ENCODE measurements around the gene ACSF2.

The ACSF2 gene

DNA sequence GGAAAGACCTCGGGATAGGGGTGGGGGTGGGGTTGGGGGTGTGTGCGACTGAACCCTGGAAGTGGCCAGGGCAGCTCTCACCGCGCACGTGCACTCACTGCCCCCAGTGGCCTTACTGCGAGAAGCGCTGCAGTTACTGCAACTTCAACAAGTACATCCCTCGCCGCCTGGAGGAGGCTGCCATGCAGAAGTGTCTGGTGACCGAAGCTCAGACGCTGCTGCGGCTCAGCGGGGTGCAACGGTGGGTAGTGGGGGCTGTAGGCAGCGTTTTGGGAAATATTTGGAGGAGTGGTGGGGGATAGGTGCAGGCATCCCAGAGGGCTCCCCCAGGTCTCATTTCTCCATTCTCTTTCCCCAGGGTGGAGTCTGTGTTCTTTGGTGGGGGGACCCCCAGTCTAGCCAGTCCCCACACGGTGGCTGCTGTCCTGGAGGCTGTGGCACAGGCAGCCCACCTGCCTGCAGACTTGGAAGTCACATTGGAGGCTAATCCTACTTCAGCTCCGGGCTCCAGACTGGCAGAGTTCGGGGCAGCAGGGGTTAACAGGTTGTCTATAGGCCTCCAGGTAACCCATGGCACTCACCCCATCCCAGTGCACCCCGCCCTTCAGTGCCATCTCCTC is 53.6 kb downstream of the ACSF2 start:
- DNase-seq, result peak; percentile 77

DNA sequence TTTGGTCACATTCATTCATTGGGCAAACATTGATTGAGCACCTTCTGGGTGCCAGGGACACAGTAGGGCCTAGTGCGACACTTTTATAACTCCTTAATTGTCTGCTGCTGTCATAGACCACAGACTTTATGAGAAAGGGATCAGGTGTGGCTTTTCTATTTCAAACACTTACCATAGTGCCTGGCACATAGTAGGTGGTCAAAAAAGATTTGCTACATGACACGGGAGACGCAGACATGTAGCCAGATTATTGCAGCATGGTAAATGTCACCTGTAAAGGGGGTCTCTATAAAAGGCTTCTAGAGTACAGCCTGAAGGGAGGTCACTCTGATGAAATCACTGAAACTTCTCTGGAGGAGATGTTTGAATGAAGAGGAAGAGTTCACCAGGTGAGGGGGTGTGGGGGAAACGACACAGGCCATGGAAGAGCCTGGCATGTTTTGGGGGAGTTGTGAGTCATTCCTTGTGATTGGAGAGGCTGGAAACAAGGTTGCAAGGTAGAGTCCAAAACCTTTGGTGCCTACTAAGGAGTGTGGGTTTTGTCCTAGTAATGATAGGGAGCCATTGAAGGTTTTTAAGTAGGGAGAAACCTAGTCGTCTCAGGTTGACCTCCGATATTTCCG is 54.2 kb downstream of the ACSF2 start:
- no peak for DNase-seq

DNA sequence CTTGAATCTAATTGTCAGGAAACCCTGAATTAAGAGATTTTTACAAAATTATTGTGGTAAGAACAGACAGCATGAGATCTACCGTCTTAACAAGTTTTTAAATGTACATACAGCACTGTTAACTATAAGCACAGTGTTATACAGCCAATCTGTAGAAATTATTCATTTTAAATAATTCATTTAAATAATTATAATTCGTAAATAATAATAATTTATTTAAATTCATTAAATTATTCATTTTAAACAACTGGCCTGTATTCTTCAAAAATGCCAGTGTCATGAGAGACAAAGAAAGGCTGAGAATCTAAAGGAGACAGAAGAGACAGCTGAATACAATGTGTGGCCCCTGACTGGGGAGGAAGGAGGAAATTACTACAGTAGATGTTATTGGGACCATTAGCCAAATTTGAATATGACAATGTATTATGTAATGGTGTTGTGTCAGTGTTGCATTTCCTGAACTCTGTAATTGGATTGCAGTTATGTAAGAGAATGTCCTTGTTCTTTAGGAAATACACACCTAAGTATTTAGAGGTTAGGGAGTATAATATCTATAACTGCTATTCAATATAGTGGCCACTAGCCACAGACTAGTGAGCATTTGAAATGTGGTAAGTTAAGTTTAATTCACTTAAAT is 55.0 kb downstream of the ACSF2 start:
- no peak for DNase-seq

DNA sequence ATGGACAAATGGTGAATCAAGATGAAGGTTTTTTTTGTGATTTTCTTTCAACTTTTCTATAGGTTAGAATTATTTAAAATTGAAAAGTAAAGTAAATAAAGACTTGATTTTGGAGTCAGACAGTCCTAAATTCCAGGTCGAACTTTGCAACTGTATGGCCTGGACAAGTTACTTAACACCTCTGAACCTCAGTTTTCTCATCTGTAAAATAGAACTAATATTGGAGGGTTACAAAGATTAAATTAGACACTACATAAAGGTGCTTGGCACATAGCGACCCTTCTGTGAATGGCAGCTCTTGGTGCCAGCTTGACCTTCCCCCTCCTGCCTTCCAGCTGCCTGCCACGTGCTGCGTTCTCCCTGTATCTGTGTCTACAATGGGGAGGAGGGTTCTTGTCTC is 55.6 kb downstream of the ACSF2 start:
- DNase-seq, result no peak

DNA sequence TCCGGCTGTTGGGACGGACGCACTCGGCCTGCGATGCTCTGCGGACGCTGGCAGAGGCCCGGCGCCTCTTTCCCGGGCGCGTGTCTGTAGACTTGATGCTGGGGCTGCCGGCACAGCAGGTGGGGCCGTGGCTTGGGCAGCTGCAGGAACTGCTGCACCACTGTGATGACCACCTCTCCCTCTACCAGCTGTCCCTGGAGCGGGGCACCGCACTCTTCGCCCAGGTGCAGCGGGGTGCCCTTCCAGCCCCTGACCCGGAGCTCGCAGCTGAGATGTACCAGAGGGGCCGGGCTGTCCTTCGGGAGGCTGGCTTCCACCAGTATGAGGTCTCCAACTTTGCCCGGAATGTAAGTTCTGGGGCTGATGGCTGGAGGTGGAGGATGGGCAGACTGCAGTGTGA is 56.1 kb downstream of the ACSF2 start:
- no peak for DNase-seq

DNA sequence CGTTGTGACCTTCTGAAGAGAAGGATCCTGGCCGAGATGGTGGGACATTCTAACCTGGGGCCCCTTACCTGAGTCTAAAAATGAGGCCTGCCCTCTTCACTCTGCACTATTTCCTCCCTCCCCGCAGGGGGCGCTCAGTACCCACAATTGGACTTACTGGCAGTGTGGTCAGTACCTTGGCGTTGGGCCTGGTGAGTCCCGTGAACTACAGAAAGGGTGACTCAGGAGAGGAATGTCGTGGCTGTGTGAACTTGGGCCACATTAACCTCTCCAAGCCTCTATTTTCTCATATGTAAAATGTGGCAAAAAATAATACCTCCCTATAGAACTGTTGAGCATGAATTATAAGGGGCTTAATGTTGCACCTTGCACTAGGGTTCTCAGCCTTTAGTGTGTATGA is 56.5 kb downstream of the ACSF2 start:
- DNase-seq, result peak; percentile 66 to 93

DNA sequence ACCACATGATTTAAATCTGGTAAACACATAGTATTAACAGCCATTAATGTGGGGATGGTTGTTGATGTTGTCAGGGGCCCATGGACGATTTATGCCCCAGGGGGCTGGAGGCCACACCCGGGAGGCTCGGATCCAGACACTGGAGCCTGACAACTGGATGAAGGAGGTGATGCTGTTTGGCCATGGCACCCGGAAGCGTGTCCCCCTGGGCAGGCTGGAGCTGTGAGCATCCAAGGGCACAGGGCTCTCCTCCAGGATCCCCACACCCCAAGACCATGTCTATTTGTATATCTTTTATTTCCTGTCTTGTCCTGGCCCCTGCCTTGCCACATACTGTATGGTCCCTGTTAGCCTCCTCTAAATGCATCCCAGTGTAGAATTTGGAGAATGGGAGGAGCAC is 57.2 kb downstream of the ACSF2 start:
- no peak for DNase-seq

DNA sequence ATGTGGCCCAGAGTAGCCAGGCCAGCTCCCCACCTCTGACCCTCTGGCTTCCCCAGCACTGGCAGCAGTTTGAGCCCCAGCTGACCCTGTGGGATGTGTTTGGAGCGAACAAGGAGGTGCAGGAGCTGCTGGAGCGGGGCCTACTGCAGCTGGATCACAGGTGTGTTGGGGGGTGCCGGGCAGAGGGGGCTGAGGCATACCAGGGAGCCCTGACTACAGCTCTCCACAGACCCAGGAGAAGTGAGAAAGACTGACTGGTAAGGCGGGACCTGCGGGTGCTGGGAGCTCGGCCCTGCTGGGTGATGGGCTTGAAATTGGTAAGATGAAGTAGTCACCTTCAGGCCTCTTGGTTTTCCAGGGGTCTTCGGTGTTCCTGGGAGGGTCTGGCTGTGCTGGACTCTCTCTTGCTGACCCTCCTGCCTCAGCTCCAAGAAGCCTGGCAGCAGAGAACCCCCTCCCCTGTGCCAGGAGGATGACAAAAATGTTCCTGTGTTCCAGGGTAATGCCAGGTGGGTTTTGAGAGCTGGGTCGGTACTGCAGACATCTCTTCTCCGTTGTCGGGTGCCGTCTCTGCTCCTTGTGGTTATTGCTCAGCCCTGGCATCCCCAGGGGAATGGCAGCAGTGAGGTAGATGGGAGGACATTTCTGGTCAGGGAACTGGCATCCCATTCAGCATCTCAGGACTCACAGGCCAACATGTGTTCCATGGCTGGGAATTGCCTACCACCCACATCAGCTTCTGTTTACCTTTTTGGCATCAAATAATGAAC is 58.6 kb downstream of the ACSF2 start:
- no peak for DNase-seq

DNA sequence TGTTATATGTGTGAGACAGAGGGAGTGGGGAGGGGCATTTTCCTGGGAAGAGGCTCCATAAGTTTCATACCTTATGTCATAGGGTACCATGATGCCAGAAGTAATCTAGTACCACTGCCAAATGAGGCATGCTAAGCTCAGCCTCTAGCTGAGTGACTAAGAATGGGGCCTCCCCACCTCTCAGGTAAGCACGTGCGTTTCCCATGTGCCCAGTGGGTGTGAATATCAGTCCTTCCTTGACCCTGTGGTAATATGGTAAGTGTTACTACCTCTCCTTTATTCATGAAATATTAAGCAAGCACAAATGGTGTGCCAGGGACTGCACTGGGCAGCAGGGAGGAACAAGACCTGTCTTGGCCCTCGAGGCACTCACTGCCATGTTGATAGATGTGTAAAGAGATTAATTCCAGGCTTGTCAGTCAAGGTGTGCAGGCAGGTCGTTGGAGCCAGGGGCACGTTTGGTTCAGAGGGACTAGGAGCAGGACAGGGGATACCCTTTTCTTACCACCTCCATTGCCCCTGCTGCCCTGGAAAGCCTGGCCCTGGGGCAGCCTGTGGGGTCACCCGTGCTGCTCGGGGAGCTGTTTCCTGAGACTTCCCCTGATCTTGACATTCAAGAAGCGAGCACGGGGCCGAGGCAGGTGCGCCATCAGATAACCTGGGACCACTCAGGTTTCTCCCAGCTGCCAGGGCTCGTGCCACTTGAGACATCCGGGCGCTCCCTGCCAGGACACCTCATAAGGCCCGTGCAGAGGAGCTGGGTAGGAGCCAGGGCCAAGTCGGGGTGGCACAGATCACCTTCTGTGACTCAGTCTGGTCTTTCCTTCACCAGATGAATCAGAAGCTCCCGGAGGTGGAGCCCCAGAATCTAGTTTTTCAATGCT is 61.4 kb downstream of the ACSF2 start:
- DNase-seq, result no peak

DNA sequence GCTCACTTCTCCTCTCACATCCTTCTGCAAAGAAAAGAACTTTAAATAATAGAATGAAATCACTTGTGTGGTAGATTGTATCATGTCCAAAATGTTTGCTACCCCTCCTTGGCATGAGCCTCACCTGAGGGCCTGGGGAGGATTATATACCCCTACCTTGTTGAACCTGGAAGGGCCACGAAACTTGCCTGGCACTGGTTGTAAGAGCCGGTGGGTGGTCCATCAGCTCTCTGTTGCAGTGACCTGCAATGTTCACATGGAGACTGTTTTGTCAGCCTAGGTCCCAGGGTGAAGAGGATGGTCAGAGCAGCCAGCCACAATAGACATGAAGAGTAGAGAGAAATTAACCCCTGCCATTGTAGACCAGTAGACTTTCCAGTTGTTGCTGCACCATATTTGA is 62.9 kb downstream of the ACSF2 start:
- DNase-seq, result no peak

DNA sequence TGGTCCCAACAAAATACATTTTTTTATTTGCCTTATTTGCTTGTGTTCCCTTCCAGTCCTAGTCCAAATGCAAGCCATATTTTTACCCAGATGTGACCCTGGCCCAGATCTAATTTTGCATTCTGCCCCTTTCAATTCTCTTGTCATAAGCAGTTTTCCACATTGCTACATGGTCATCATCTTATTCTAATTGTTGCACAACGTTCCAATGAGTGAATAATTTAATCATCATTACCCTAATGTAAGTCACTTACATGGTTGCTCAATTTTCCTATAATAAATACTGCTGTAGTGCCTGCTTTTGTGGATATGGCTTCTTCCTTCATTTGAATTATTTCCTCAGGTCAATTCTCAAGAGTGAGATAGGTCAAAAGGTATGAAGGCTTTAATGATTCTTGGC is 65.5 kb downstream of the ACSF2 start:
- no peak for DNase-seq

DNA sequence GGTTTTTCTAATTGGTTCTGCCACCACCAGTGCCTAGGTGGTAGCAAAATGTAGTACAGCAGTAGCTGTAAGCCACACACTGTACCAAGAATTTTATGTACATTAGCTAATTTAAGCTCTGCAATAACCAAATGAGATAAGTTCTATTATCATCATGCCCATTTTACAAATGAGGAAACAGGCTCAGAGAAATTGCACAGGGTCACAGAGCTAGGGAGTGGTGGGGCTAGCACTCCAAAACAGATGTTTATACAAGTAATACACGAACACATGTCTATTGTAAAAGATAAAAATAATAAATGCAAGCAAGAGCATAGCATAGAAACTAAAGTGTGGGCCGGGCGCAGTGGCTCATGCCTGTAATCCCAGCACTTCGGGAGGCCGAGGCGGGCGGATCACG is 66.2 kb downstream of the ACSF2 start:
- DNase-seq, result no peak

DNA sequence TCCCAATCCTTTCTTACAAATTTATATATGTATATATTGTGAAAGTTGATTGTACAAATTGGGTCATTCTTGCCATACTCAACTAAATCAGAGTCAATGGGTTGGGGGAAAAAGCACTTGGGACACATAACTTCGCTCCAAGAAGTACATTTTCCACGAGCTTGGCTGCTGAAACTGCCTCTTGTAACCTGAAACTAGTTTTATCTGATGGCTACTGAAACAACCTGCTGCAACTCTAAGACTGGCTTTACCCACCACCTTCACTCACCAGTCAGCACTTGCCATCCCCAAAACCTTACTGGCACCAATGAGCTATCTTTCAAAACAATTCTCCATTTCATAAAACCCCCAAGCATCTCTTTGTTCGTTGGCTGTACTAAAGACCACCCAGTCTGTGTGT is 67.7 kb downstream of the ACSF2 start:
- no peak for DNase-seq

DNA sequence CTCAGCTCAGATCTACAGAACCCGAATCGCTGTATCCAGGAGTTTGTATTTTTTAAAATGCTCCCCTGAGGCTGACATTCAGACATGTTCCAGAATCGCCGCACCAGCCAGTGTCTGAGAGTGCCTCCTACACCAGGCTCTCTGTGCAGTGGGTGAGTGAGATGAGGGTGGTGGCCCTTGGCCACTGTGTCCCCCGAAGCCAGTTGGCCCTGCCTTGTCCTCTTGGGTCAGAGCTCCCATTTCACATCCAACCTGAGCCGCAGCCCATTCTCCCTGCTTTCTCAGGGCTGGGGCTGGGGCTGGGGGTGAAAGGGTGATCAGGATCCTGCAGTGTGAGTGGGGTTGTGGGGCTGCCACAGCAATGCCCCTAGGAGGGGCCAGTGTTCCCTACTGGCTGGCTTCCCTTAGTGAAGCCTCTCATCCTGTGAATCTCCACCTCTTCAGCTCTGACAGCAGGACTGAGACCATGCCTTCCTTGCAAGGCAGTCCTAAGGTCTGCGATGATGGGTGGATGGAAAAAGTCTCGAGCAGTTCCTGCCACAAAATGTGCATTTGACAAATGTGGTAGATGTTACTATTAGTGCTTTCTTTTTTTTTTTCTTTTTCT is 69.3 kb downstream of the ACSF2 start:
- DNase-seq, result no peak

DNA sequence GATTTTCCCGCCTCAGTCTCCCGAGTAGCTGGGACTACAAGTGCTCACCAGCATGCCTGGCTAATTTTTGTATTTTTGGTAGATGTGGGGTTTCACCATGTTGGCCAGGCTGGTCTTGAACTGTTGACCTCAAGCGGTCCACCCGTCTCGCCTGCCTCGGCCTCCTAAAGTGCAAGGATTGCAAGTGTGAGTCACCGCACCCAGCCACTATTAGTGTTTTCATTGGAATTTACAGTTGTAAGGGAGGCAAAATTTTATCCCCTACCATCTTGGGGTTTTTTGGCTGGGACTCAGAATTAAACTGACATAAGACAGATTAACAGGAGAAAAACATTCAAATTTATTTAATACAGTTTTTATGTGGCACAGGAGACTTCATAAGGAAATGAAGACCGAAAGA is 69.9 kb downstream of the ACSF2 start:
- no peak for DNase-seq

DNA sequence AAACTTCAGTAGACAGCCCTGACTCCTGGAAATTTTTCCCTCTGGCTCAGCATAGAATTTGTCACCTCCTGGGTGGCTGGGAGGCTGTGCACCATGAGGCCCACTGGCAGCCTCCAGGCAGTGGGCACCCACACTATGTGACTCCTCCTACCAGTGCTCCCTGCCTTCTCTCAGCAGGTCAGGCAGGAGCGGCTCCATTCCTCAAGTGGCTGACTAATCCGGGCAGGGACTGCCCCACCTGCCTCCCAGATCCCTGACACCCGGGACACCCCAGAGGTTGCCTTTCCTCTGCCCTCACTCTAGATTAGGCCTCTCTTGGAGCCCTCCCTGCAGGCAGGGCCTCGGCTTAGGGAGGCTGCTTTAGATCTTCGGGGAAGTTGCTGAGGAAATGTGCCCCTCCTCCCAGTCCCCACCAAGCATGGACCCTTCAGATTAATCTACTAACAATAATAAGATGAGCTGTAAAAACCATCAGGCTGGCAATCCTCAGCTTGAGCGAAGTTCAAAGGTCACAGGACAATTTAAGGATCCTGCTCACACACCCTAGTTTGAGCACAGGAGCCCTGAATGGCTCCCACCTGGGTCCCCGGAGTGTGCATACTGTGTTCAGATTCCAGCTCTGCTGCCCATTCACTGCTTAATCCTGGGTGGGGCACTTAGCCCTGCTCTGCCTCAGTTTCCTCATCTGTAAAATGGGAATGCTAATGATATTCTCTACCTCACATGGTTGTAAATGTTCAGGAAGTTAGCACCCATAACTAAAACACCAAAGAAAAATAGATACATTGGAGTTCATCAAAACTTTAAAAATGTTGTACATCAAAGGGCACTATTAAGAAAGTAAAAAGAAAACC is 72.2 kb downstream of the ACSF2 start:
- no peak for DNase-seq

DNA sequence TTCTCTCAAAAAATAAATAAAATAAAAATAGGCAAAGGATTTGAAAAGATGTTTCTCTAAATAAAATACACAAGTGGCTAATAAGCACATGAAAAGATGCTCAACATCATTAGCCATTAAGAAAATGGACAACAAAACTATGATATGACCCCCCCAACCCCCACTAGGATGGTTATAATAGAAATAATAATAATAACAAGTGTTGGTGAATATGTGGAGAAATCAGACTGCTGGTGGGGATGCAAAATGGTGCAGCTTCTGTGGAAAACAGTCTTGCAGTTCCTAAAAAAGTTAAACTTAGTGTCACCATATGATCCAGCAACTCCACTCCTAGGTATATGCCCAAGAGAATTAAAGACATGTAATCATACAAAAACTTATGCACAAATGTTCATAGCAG is 73.3 kb downstream of the ACSF2 start:
- no peak for DNase-seq

DNA sequence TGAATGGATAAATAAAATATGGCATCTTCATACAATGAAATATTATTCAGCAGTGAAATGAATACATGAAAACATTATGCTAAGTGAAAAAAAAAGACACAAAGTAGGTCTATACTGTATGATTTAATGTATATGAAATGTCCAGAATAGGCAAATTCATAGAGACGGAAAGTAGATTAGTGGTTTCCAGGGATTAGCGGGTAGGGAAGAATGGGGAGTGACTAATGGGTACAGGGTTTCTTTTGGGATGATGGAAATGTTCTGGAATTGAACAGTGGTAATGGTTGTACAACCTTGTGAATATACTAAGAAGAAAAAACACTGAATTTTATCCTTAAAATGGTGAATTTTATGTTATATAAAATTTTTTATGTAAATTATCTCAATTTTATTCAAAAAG is 73.7 kb downstream of the ACSF2 start:
- no peak for DNase-seq

DNA sequence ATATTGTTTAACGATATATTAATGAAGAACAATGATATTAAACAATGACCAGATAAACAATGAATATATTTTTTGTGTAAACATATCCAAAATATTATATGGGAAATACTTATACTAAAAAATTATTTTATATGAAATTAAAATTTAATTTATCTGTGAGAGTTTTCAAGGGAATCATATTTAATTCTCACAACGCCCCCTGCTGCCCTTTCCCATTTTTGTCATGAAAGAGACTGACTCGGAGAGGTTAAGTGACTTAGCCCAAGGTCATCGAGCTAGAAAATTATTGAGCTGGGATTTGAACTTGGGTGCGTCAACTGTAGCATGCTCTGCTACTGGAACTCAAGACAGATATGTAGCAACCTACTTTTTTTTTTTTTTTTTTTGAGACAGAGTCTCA is 75.0 kb downstream of the ACSF2 start:
- peak in 1 of 2 experiments; percentile 27 for DNase-seq

DNA sequence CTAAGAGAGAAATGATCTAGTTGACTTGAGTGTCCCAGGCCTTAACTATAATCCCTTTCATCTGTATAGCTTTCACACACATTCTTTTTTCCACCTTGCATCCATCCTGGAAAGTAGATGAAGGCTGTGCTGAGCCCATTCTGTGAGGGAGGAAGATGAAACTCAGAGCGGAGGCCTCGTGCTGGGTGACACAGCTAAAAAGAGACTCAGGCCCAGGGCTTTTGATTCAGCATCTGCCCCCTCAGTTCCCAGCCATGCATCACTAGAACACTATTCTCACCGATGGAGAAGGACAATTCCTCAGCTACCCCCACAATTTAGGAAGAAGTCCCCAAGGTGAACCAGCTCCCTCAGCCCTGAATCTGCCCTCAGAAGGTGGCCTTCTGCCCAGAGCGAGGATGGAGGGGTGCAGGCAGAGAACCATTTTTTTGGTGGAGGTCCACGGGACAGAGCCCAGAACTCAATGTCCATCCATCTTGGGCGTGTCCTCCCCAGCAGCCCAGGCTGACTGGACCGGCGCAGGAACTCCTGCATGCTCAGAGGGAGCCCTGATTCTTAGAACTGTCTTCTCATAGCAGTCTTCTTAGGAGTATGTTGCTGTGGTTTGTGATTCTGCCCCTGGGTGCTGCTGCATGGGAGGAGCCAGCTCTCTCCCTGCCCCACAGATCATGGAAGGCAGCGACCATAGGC is 76.4 kb downstream of the ACSF2 start:
- no peak for DNase-seq

DNA sequence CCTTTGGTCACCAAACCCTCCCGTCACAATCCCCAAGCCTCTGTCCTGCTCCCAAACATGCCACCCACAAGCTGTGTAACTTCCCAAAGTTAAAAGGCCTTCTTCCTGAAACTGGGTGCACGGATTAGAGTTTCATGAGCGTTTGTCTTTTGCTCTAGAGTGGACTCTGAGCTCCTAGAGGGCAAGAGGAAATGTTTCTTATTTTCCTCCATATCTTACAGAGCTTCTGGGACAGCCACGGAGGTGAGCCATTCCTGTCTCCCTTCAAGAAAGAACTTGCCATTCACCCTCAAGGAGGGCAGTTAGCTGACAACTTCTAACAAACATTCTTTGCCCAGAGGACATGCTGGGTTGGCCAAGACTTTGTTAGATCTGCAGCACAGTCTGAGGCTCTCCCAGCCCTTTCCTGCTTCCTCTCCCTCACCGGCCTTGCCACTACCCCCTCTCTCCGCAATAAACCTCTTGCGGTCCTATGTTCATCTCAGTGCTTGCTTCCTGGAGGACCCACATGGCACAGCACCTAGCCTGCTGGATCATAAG is 79.6 kb downstream of the ACSF2 start:
- no peak for DNase-seq
